ENCODE data around the gene TNFRSF19.

DNA sequence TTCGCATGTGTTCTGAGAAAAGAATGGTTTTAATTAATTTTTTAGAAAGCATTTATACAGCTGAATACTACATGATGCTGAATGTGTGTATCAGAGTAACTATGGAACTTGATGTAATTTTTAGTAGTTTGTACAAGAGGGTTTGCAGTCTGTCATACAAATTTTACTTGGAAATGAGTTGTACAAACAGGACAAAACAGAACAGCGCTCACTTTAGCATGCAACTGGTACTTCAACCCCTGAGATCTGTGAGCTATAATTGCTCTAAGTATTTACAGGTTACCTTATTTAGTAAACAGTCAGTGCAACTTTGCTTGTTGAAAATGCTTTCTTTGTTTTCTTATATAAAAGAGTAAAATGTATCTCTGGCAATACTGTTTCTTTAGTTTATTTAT, 706 bp downstream of the TNFRSF19 start:
- TF ChIP-seq POLR2A (IDR thresholded peaks at IDR 0.05): no peak
- TF ChIP-seq, protein P1, sequence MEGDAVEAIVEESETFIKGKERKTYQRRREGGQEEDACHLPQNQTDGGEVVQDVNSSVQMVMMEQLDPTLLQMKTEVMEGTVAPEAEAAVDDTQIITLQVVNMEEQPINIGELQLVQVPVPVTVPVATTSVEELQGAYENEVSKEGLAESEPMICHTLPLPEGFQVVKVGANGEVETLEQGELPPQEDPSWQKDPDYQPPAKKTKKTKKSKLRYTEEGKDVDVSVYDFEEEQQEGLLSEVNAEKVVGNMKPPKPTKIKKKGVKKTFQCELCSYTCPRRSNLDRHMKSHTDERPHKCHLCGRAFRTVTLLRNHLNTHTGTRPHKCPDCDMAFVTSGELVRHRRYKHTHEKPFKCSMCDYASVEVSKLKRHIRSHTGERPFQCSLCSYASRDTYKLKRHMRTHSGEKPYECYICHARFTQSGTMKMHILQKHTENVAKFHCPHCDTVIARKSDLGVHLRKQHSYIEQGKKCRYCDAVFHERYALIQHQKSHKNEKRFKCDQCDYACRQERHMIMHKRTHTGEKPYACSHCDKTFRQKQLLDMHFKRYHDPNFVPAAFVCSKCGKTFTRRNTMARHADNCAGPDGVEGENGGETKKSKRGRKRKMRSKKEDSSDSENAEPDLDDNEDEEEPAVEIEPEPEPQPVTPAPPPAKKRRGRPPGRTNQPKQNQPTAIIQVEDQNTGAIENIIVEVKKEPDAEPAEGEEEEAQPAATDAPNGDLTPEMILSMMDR (IDR thresholded peaks at IDR 0.05): no peak

Data from testis (tissue), 2 donors.